PFSK-1 (cell line): Measurements from ENCODE around the gene DMBT1. TPM values are rescaled to one million over a fixed set of nuclear protein-coding genes. Genes with fewer than 3 reads are reported as not detected.

Experiments used
- FOXP2 ChIP-seq: optimal IDR thresholded peaks from 2 replicates; pipeline ENCODE3; 2011; ENCODE audit warnings: borderline replicate concordance, control low read depth, inconsistent platforms; ENCODE audit not compliant: insufficient read depth; ENCODE audit errors: extremely low read length, extremely low read depth
- POLR2AphosphoS5 ChIP-seq: IDR thresholded peaks from 2 replicates; pipeline ENCODE4 v1.6.1; 2012; ENCODE audit warnings: low read depth, mild to moderate bottlenecking, control low read depth, low read length, moderate library complexity
- SIN3A ChIP-seq: IDR thresholded peaks from 2 replicates; pipeline ENCODE4 v1.6.1; 2012; ENCODE audit warnings: mild to moderate bottlenecking, low read length, moderate library complexity, borderline replicate concordance; ENCODE audit not compliant: insufficient read depth
- TAF1 ChIP-seq: IDR thresholded peaks from 2 replicates; pipeline ENCODE4 v1.6.1; 2012; ENCODE audit warnings: low read length, control low read depth, borderline replicate concordance; ENCODE audit not compliant: insufficient read depth
- polyA plus RNA-seq: library from polyadenylated mRNA; unstranded; fragments of >200 nt; gene quantifications from one replicate; pipeline ENCODE4 v1.2.1, GENCODE V29; 2012; ENCODE audit warnings: low read depth, missing spikeins; ENCODE audit not compliant: insufficient read length
- TF ChIP-seq, protein P1 (sequence below), 2 experiments: IDR thresholded peaks; 2 replicates each; pipeline versions ENCODE4 v1.6.1 to v1.8.0; 2011 to 2012; ENCODE audit warnings: low read depth in 2 of 2, low read length in 2 of 2, control low read depth in 1 of 2, inconsistent platforms in 1 of 2, mild to moderate bottlenecking in 1 of 2, moderate library complexity in 1 of 2; ENCODE audit not compliant: insufficient read depth in 1 of 2

DMBT1 gene
- polyA plus RNA-seq, result 0.05 TPM

DNA sequence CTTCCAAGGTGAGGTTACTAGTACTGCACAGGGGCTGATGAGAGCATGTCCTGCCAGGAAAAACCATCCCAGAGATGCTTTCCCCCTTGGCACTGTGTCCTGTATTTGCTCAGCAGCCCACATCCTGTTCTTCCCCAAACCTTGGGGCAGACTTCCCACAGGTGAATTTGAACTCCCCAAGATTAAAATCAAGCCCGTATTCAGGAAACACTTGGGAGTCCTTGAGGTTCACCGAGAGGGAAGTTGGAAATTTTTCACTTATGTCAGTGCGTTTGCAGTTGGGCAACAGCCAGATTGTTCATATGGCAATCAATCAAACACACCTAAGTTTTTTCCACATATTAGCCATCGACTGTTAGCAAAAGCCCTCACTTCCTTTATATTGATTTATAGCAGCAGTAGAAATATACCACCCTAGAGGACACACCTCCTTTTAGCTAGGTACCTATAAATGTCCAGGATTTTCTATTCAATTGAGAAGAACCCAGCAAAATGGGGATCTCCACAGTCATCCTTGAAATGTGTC, at the start of gene DMBT1:
Gene DMBT1, plus strand, starts transcription at position 476 of the 526 bp plus-strand sequence. Its CDS starts 17 bp downstream, at position 493.
- TF ChIP-seq POLR2AphosphoS5 (no peak), FOXP2 (no peak), SIN3A (no peak), TAF1 (no peak)
- TF ChIP-seq, protein P1, sequence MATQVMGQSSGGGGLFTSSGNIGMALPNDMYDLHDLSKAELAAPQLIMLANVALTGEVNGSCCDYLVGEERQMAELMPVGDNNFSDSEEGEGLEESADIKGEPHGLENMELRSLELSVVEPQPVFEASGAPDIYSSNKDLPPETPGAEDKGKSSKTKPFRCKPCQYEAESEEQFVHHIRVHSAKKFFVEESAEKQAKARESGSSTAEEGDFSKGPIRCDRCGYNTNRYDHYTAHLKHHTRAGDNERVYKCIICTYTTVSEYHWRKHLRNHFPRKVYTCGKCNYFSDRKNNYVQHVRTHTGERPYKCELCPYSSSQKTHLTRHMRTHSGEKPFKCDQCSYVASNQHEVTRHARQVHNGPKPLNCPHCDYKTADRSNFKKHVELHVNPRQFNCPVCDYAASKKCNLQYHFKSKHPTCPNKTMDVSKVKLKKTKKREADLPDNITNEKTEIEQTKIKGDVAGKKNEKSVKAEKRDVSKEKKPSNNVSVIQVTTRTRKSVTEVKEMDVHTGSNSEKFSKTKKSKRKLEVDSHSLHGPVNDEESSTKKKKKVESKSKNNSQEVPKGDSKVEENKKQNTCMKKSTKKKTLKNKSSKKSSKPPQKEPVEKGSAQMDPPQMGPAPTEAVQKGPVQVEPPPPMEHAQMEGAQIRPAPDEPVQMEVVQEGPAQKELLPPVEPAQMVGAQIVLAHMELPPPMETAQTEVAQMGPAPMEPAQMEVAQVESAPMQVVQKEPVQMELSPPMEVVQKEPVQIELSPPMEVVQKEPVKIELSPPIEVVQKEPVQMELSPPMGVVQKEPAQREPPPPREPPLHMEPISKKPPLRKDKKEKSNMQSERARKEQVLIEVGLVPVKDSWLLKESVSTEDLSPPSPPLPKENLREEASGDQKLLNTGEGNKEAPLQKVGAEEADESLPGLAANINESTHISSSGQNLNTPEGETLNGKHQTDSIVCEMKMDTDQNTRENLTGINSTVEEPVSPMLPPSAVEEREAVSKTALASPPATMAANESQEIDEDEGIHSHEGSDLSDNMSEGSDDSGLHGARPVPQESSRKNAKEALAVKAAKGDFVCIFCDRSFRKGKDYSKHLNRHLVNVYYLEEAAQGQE (IDR thresholded peaks at IDR 0.05; ENCODE audit: insufficient read depth in 1 of 2, low read depth in 2 of 2, low read length in 2 of 2), result no peak

GRCh38 chr10:122513053-122513452, 47.5 kb upstream of the DMBT1 start:
- no peak for TF ChIP-seq SIN3A
- TF ChIP-seq, protein P1 (IDR thresholded peaks at IDR 0.05; ENCODE audit: insufficient read depth in 1 of 2, low read depth in 2 of 2, low read length in 2 of 2), result no peak
- TF ChIP-seq POLR2AphosphoS5, result no peak
- TF ChIP-seq TAF1, result no peak
- TF ChIP-seq FOXP2, result no peak

DNA sequence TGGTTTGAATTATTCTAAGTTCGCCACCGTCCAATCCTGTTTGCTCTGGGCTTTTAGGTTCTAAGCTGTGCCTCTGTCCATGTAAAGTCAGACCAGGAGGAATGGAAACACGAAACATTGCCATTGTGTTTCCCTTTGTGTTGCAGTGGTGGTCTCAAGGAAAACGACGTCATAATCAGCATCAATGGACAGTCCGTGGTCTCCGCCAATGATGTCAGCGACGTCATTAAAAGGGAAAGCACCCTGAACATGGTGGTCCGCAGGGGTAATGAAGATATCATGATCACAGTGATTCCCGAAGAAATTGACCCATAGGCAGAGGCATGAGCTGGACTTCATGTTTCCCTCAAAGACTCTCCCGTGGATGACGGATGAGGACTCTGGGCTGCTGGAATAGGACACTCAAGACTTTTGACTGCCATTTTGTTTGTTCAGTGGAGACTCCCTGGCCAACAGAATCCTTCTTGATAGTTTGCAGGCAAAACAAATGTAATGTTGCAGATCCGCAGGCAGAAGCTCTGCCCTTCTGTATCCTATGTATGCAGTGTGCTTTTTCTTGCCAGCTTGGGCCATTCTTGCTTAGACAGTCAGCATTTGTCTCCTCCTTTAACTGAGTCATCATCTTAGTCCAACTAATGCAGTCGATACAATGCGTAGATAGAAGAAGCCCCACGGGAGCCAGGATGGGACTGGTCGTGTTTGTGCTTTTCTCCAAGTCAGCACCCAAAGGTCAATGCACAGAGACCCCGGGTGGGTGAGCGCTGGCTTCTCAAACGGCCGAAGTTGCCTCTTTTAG, 46.3 kb upstream of the DMBT1 start:
- TF ChIP-seq, protein P1 (IDR thresholded peaks at IDR 0.05; ENCODE audit: insufficient read depth in 1 of 2, low read depth in 2 of 2, low read length in 2 of 2), result no peak
- TF ChIP-seq FOXP2, result no peak

DNA sequence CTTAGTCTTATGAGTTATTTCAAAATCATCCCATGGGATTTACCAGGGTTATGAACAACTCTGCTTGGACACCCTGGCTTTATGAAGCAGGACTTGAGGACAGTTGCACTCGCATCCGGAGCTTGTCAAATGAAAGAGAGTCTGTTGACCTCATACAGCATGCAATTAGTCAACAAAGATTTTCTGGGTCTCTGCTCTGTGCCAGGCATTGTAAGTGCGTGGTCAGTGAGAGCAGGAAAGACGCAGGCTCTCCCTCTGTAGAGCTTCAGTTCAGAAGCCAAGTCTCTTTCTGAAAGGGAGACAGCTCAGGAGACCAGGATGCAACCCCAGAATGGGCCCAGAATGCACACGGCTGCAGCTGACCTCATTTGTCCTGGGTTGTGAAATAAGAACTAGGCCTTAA, 45.5 kb upstream of the DMBT1 start:
- TF ChIP-seq TAF1 (no peak), POLR2AphosphoS5 (no peak), SIN3A (no peak), FOXP2 (no peak)
- TF ChIP-seq, protein P1 (IDR thresholded peaks at IDR 0.05; ENCODE audit: insufficient read depth in 1 of 2, low read depth in 2 of 2, low read length in 2 of 2), result no peak
